ENCODE data around the gene SCGB1A1.
A peak's percentile ranks its signal among the peaks of the same experiment; 100 is the strongest.

SCGB1A1 gene

DNA sequence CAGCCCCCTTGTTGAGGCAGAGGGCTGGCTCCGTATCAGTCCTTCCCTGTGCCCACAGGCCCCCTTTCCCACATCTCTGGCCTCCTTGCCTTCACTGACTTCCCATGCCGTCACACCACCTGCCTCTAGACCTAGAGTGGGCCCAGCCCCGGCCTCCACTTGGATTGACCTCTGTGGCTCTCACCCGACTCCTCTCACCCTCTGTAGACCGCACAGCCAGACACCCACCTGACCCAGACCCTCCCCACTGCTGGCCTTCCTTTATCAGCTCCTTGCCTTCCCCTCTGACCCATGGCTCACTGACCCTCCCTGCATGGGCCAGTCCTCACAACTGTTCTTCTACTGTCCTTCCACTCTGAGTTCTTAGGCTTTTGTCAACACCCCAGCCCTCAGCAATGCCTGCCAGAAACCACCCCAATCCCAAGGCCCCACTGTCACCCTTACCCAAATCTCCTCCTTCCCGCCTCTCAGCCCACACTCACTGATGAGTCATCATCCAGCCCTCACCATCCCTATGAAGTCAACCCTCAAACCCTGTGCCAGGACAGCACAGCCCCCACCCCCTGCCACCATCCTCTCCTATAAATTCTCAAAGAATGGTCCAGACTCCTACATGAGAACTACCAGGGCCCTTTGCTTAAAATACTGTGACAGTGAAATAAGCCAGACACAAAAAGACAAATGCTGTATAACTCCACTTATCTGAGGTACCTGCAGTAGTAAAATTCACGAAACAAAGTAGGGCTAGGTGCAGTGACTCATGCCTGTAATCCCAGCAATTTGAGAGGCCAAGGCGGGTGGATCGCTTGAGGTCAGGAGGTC is 53.4 kb downstream of the SCGB1A1 start:
- H3K27ac ChIP-seq (ENCODE audit: low read depth, low read length): no peak overlapping the region
- peak overlapping the region; percentile 34 for H3K56ac ChIP-seq (ENCODE audit: low read length)
- H2AK5ac ChIP-seq (ENCODE audit: low read length): no peak overlapping the region
- H3K27me3 ChIP-seq (ENCODE audit: insufficient read depth, low read length, poor library complexity): no peaks in the 10 kb centered on the region
- H3K36me3 ChIP-seq (ENCODE audit: control insufficient read depth, insufficient read depth, low read length): no peaks in the 10 kb centered on the region
- DNase-seq: peak; percentile 60
- H4K8ac ChIP-seq (ENCODE audit: low read depth, low read length): no peak overlapping the region
- no peak overlapping the region for H4K5ac ChIP-seq (ENCODE audit: low read length)
- H3K4ac ChIP-seq (ENCODE audit: low read depth, low read length): no peak overlapping the region
- H2BK15ac ChIP-seq (replicated peaks; ENCODE audit: low read depth): no peak overlapping the region
- no peaks in the 10 kb centered on the region for H3K79me1 ChIP-seq (ENCODE audit: low read length)
- H3K79me2 ChIP-seq (ENCODE audit: control insufficient read depth, insufficient read depth, low read length): no peaks in the 10 kb centered on the region
- no CpG with 5 or more reads among the region's 9 CpGs for WGBS (ENCODE audit: extremely low coverage, insufficient coverage, low lambda C conversion rate)
- no peak overlapping the region for H2BK5ac ChIP-seq (ENCODE audit: low read length)
- H3K4me2 ChIP-seq (ENCODE audit: low read length): no peak overlapping the region
- no peaks in the 10 kb centered on the region for H3K4me1 ChIP-seq (ENCODE audit: control insufficient read depth, low read depth, low read length)
- no peak overlapping the region for H3K18ac ChIP-seq (ENCODE audit: low read length)
- no peak overlapping the region for H3K4me3 ChIP-seq (ENCODE audit: low read length)
- no peak overlapping the region for H3K23ac ChIP-seq (ENCODE audit: low read length)
- no peak overlapping the region for H2BK120ac ChIP-seq (ENCODE audit: low read depth, low read length)
- H3K9ac ChIP-seq (ENCODE audit: low read length): no peak overlapping the region
